ENCODE measurements around the gene SLC45A1. TPM values are rescaled to one million over a fixed set of nuclear protein-coding genes. Genes with fewer than 3 reads are reported as not detected.

Gene SLC45A1
- total RNA-seq, 3 donors from 2014 or later (not counting 1 experiment from before 2014, with no cell fraction given) = 0.45 to 0.68 (median 0.52) TPM

DNA sequence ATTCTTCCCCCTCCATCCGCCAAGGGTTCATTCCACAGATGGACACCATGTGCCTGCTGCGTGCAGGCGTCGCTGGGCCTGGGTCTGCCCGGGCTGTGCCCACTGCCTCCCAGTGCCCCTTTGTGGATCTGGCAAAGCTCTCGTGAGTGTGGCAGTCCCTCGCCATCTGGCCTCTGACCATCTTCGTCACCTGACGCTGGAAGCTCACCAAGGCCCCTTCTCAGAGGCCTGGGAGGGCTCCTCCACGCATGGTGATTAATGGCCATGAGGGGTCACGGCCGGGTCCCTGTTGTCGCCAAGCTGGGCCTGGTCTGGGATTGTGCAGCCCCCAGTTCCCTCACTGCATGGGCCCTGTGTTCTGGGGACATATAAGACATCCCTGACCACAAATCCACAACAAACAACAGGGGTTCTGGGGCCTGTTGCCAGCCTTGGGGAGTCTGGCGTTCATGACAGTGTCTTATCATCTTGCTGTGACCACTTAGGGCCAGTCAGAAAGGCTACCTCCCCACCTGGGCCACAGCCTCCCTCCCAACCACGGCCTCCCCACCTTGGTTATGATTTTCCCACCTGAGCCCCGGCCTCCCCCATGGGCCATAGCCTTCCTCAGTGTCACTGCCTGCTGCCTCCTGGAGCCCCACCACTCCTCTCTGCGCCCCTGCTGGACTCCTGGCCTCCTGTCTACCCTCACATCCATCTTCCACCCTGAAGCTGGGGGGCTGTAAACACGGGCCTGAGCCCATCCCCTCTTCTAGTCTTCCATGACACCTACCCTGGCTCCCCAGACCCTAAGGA, 27.9 kb downstream of the SLC45A1 start:
- no peaks in the 10 kb centered on the region for H3K36me3 ChIP-seq (ENCODE audit: control insufficient read depth, insufficient read depth, low read length)
- Mint-ChIP-seq H3K4me3 (no peak overlapping the region), H3K27me3 (ENCODE audit: low read depth in 2 of 2) (peaks cover 0 to 8% of the 10 kb centered on the region in 2 donors), H3K4me1 (peaks cover 5 to 6% of the 10 kb centered on the region in 2 donors), H3K9me3 (no peaks in the 10 kb centered on the region), H3K36me3 (no peaks in the 10 kb centered on the region), H3K27ac (peak overlapping the region in 1 of 2 donors; percentile 47)
- H3K4me3 ChIP-seq (ENCODE audit: low read length) = no peak overlapping the region
- TF ChIP-seq, protein P1, sequence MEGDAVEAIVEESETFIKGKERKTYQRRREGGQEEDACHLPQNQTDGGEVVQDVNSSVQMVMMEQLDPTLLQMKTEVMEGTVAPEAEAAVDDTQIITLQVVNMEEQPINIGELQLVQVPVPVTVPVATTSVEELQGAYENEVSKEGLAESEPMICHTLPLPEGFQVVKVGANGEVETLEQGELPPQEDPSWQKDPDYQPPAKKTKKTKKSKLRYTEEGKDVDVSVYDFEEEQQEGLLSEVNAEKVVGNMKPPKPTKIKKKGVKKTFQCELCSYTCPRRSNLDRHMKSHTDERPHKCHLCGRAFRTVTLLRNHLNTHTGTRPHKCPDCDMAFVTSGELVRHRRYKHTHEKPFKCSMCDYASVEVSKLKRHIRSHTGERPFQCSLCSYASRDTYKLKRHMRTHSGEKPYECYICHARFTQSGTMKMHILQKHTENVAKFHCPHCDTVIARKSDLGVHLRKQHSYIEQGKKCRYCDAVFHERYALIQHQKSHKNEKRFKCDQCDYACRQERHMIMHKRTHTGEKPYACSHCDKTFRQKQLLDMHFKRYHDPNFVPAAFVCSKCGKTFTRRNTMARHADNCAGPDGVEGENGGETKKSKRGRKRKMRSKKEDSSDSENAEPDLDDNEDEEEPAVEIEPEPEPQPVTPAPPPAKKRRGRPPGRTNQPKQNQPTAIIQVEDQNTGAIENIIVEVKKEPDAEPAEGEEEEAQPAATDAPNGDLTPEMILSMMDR (IDR thresholded peaks at IDR 0.05) = no peak
- peaks cover 6% of the 10 kb centered on the region for H3K4me1 ChIP-seq (ENCODE audit: control insufficient read depth, insufficient read depth, low read length)
- ATAC-seq (no peak), DNase-seq (no peak)
- 78% methylated on average over 18 of the region's 18 CpGs for WGBS (ENCODE audit: insufficient coverage)
- intact Hi-C loops (cut with micrococcal nuclease) = no loop called here
- no peak overlapping the region for H3K27ac ChIP-seq (ENCODE audit: low read length)
- H3K9me3 ChIP-seq (ENCODE audit: control insufficient read depth, insufficient read depth, low read length) = no peaks in the 10 kb centered on the region
- no peaks in the 10 kb centered on the region for H3K27me3 ChIP-seq (ENCODE audit: control insufficient read depth, insufficient read depth, low read length)

DNA sequence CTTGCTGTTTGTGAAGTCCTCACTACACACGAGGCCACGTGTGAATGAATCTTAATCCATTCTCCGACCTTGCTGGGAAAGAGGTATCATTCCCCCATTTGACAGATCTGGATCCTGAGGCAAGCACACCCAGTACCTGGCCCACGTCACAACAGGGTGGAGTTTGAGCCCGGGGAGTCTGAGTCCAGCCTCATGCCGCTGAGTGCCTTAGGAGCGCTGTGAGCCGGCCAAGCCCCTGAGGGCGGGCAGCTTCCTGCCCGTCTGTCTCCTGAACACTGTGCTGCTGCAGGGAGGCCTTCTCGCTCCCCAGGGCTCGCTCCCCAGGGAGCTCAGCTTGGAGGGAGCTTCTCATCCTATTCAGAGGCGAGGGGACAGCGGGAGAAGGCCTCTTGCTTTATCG, 29.7 kb downstream of the SLC45A1 start:
- H3K36me3 ChIP-seq (ENCODE audit: control insufficient read depth, insufficient read depth, low read length) = no peaks in the 10 kb centered on the region
- peaks cover 5 to 6% of the 10 kb centered on the region in 2 donors for H3K4me1 Mint-ChIP-seq
- peaks cover 6% of the 10 kb centered on the region for H3K4me1 ChIP-seq (ENCODE audit: control insufficient read depth, insufficient read depth, low read length)
- no peaks in the 10 kb centered on the region for H3K9me3 ChIP-seq (ENCODE audit: control insufficient read depth, insufficient read depth, low read length)
- ATAC-seq = no peak
- H3K27ac Mint-ChIP-seq = no peak overlapping the region
- TF ChIP-seq, protein P1 (IDR thresholded peaks at IDR 0.05) = no peak
- 83% methylated on average over 15 of the region's 15 CpGs for WGBS (ENCODE audit: insufficient coverage)
- no peak overlapping the region for H3K4me3 Mint-ChIP-seq
- intact Hi-C loops (cut with micrococcal nuclease) = no loop called here
- H3K4me3 ChIP-seq (ENCODE audit: low read length) = no peak overlapping the region
- H3K27me3 ChIP-seq (ENCODE audit: control insufficient read depth, insufficient read depth, low read length) = no peaks in the 10 kb centered on the region
- H3K27ac ChIP-seq (ENCODE audit: low read length) = no peak overlapping the region
- H3K36me3 Mint-ChIP-seq = no peaks in the 10 kb centered on the region
- peaks cover 0 to 8% of the 10 kb centered on the region in 2 donors for H3K27me3 Mint-ChIP-seq (ENCODE audit: low read depth in 2 of 2)
- DNase-seq = no peak
- H3K9me3 Mint-ChIP-seq = no peaks in the 10 kb centered on the region

DNA sequence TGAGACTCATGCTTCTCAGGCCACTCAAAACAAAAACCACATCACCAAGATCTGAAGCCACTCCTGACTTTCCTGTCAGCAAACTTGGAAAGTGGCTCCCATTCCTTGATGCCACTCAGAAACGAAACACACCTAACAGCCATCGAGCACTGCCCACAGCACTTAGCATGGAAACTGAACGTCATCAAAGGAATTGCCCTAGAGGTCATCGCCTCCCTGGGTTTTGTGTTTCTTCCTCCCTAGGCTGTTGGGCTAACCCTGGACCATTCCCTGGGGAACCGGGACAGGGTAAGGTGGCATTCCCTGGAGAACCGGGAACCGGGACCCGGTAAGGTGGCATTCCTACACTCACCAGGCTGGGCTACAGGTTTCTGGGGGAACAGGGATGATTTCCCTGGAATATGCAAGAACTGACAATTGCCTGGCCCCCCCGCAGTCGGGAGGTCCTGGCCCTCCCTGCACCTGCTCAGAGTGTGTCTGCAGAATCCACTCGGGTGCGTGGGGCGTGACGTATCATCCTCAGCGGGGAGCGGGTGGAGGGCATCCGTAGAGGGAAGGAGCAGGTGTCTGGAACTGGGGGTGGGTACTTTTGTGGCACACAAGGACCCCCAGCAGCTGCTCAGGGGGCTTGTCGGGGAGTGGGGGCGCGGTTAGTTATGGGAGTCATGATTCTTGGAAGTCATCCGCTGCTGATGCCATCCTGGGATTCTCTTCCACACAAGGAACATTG, 30.3 kb downstream of the SLC45A1 start:
- Mint-ChIP-seq H3K4me3 (no peak overlapping the region), H3K9me3 (no peaks in the 10 kb centered on the region), H3K27ac (no peak overlapping the region), H3K36me3 (no peaks in the 10 kb centered on the region), H3K27me3 (ENCODE audit: low read depth in 2 of 2) (peaks cover 0 to 8% of the 10 kb centered on the region in 2 donors), H3K4me1 (peaks cover 5 to 6% of the 10 kb centered on the region in 2 donors)
- Histone ChIP-seq H3K27ac (ENCODE audit: low read length) (no peak overlapping the region), H3K27me3 (ENCODE audit: control insufficient read depth, insufficient read depth, low read length) (no peaks in the 10 kb centered on the region), H3K4me1 (ENCODE audit: control insufficient read depth, insufficient read depth, low read length) (peaks cover 6% of the 10 kb centered on the region), H3K4me3 (ENCODE audit: low read length) (no peak overlapping the region), H3K36me3 (ENCODE audit: control insufficient read depth, insufficient read depth, low read length) (no peaks in the 10 kb centered on the region), H3K9me3 (ENCODE audit: control insufficient read depth, insufficient read depth, low read length) (no peaks in the 10 kb centered on the region)
- 84% methylated on average over 21 of the region's 21 CpGs for WGBS (ENCODE audit: insufficient coverage)
- intact Hi-C loops (cut with micrococcal nuclease) = no loop called here
- TF ChIP-seq, protein P1 (IDR thresholded peaks at IDR 0.05) = no peak
- no peak for ATAC-seq
- DNase-seq = no peak
